Lung (tissue), 12 donors: ENCODE data around the gene MMP26. TPM values are rescaled to one million over a fixed set of nuclear protein-coding genes. Genes with fewer than 3 reads are reported as not detected.

Source experiments
- ATAC-seq: fragments of 200-7000 bp; cut with Tn5 transposase; one replicate; pipeline ENCODE4 v1.9.1; 2020; ENCODE audit warnings: moderate number of reproducible peaks; ENCODE audit not compliant: insufficient read depth, low FRiP score
- DNase-seq, 3 donors: peaks; one replicate each; pipeline ENCODE4 v3.0.0-alpha.2; 2013 to 2017
- H3K27ac ChIP-seq, 2 donors: one replicate each; pipeline ENCODE4 v1.5.1; 2013; ENCODE audit warnings: mild to moderate bottlenecking in 2 of 2, moderate library complexity in 2 of 2, control low read depth in 1 of 2, inconsistent platforms in 1 of 2, low read depth in 1 of 2, low read length in 1 of 2
- H3K27me3 ChIP-seq, 3 donors: one replicate each; pipeline ENCODE4 v1.5.1; 2013; ENCODE audit warnings: low read length in 2 of 3; ENCODE audit not compliant: control insufficient read depth in 3 of 3, insufficient read depth in 3 of 3
- H3K36me3 ChIP-seq, 4 donors: one replicate each; pipeline ENCODE4 v1.5.1; 2013; ENCODE audit warnings: low read length in 4 of 4, mild to moderate bottlenecking in 1 of 4, moderate library complexity in 1 of 4; ENCODE audit not compliant: control insufficient read depth in 4 of 4, insufficient read depth in 4 of 4
- H3K4me1 ChIP-seq, 5 donors: one replicate each; pipeline ENCODE4 v1.5.1; 2013; ENCODE audit warnings: low read length in 5 of 5, mild to moderate bottlenecking in 2 of 5, moderate library complexity in 1 of 5; ENCODE audit not compliant: control insufficient read depth in 5 of 5, insufficient read depth in 5 of 5
- H3K4me3 ChIP-seq: one replicate; pipeline ENCODE4 v1.5.1; 2013; ENCODE audit warnings: mild to moderate bottlenecking, control low read depth, moderate library complexity
- H3K9ac ChIP-seq, 2 donors: one replicate each; pipeline ENCODE4 v1.5.1; 2013; ENCODE audit warnings: low read length in 2 of 2, control low read depth in 1 of 2; ENCODE audit not compliant: insufficient read depth in 1 of 2
- H3K9me3 ChIP-seq, 4 donors: one replicate each; pipeline ENCODE4 v1.5.1; 2013; ENCODE audit warnings: low read length in 3 of 4, mild to moderate bottlenecking in 1 of 4, moderate library complexity in 1 of 4; ENCODE audit not compliant: control insufficient read depth in 4 of 4, insufficient read depth in 3 of 4
- CTCF ChIP-seq: IDR thresholded peaks from 2 replicates; pipeline ENCODE4 v1.5.1; 2012; ENCODE audit warnings: mild to moderate bottlenecking; ENCODE audit errors: control extremely low read depth, extremely low read depth
- WGBS, 2 donors: extraction: QIAGEN DNeasy Blood & Tissue Kit; methylation state at CpG; one replicate each; pipeline ENCODE4 v1.1.7; 2013; 5-methylcytosine and 5-hydroxymethylcytosine counted together
- polyA plus RNA-seq, 2 donors: library from polyadenylated mRNA; stranded (reverse); fragments of 200-250 nt; gene quantifications; one replicate each; pipeline ENCODE4 v1.2.1, GENCODE V29; 2013
- total RNA-seq, 2 donors: library from RNA; depleted of rRNA in 1 of 2; stranded (reverse); fragments of >200 nt in 1 of 2; gene quantifications; one replicate each; pipeline ENCODE4 v1.2.1, GENCODE V29; 2014 to 2021
- donor health status: control.
- donor health status: control.
- donor health status: Bipolar disorder and iron deficiency.
- donor health status: healthy.
- donor health status: DM: yes; HTN: yes; CAD: no.

Gene MMP26
- total and polyA plus RNA-seq, 4 donors: not detected

- TF ChIP-seq CTCF: no peak
- ATAC-seq (no peak), DNase-seq (no peak)
- no peaks in the 10 kb centered on the region for H3K9me3 ChIP-seq
- no peak overlapping the region for H3K9ac ChIP-seq
- peaks cover 0 to 1% (median 0%) of the 10 kb centered on the region in 5 donors for H3K4me1 ChIP-seq
- H3K36me3 ChIP-seq: no peaks in the 10 kb centered on the region
- no peaks in the 10 kb centered on the region for H3K27me3 ChIP-seq
- H3K27ac ChIP-seq: no peak overlapping the region
- H3K4me3 ChIP-seq: no peak overlapping the region
- WGBS, 2 donors: 61 to 82% methylated on average over 3 of the region's 3 CpGs
These were observed 32.1 kb upstream of the MMP26 start for GRCh38 chr11:4672470-4672869.

- no peak overlapping the region for H3K27ac ChIP-seq
- H3K4me3 ChIP-seq: no peak overlapping the region
- no peaks in the 10 kb centered on the region for H3K27me3 ChIP-seq
- H3K9ac ChIP-seq: no peak overlapping the region
- H3K4me1 ChIP-seq: peaks cover 0 to 1% (median 0%) of the 10 kb centered on the region in 5 donors
- TF ChIP-seq CTCF: no peak
- whole genome bisulfite sequencing, 2 donors: 69 to 83% methylated on average over 2 of the region's 2 CpGs
- H3K36me3 ChIP-seq: no peaks in the 10 kb centered on the region
- DNase-seq (no peak), ATAC-seq (no peak)
- H3K9me3 ChIP-seq: no peaks in the 10 kb centered on the region
These were observed 30.8 kb upstream of the MMP26 start for GRCh38 chr11:4673781-4674180.

- no peak overlapping the region for H3K9ac ChIP-seq
- no peaks in the 10 kb centered on the region for H3K36me3 ChIP-seq
- no peak for TF ChIP-seq CTCF
- no peak for ATAC-seq
- H3K27ac ChIP-seq: no peak overlapping the region
- H3K9me3 ChIP-seq: no peaks in the 10 kb centered on the region
- 82 to 92% methylated on average over 2 of the region's 2 CpGs for WGBS, 2 donors
- H3K27me3 ChIP-seq: no peaks in the 10 kb centered on the region
- H3K4me1 ChIP-seq: no peaks in the 10 kb centered on the region
- DNase-seq: no peak
- no peak overlapping the region for H3K4me3 ChIP-seq
These were observed 26.6 kb upstream of the MMP26 start for GRCh38 chr11:4677948-4678347.

- peaks cover 0 to 2% (median 0%) of the 10 kb centered on the region in 4 donors for H3K9me3 ChIP-seq
- no peaks in the 10 kb centered on the region for H3K36me3 ChIP-seq
- no peak overlapping the region for H3K9ac ChIP-seq
- no peaks in the 10 kb centered on the region for H3K4me1 ChIP-seq
- DNase-seq: peak in 1 of 3 donors; percentile 3
- no peak for ATAC-seq
- no peak overlapping the region for H3K27ac ChIP-seq
- no peak for TF ChIP-seq CTCF
- 50 to 52% methylated on average over 3 of the region's 3 CpGs for WGBS, 2 donors
- no peaks in the 10 kb centered on the region for H3K27me3 ChIP-seq
- no peak overlapping the region for H3K4me3 ChIP-seq
These were observed 24.2 kb upstream of the MMP26 start for GRCh38 chr11:4680341-4680740.
